ENCODE data around the gene KIF26A.

Gene KIF26A

DNA sequence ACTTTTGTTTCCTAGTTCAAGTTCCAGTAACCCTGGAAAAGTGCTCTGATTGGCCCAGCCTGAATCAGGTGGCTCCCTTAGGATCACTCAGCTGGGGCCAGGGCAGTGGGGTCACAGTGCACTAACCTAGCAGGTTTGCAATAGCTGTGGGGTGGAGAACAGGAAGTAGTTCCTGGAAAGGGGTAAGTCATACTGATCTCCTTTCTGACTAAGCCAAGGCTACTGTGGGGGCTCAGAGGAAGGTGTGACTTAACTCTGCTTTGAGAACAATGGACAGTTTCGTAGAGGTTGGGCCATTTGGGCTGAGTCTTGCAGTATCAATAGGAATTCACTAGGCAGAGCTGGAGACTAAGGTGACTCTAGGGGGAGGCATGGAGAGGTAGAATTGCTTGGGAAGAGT is 89.4 kb downstream of the KIF26A start:
- TF ChIP-seq POLR2A (IDR thresholded peaks at IDR 0.05; ENCODE audit: low read length) (no peak), GATA1 (IDR thresholded peaks at IDR 0.05; ENCODE audit: low read depth, low read length) (no peak)
- no peak for DNase-seq

DNA sequence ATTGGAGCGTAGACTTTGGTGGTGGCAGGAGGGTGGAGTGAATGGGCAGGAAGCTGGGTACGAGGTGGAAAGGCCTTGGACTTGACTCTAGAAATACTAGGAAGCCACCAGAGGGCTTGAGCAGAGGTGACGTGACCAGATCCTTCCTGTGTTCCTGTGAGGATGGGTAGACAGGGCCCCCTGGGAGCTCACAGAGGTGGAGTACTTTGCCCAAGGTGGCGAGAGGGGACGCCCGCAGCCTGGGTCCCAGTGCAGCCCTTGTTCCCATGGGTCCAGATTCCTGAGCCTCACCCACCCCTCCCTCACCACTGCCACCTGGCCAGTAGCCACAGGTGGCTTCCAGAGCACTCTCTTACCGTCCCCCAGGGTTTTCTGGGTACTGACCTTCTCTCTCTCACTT is 89.8 kb downstream of the KIF26A start:
- DNase-seq, result no peak
- TF ChIP-seq POLR2A (IDR thresholded peaks at IDR 0.05; ENCODE audit: low read length) (no peak), GATA1 (IDR thresholded peaks at IDR 0.05; ENCODE audit: low read depth, low read length) (no peak)

DNA sequence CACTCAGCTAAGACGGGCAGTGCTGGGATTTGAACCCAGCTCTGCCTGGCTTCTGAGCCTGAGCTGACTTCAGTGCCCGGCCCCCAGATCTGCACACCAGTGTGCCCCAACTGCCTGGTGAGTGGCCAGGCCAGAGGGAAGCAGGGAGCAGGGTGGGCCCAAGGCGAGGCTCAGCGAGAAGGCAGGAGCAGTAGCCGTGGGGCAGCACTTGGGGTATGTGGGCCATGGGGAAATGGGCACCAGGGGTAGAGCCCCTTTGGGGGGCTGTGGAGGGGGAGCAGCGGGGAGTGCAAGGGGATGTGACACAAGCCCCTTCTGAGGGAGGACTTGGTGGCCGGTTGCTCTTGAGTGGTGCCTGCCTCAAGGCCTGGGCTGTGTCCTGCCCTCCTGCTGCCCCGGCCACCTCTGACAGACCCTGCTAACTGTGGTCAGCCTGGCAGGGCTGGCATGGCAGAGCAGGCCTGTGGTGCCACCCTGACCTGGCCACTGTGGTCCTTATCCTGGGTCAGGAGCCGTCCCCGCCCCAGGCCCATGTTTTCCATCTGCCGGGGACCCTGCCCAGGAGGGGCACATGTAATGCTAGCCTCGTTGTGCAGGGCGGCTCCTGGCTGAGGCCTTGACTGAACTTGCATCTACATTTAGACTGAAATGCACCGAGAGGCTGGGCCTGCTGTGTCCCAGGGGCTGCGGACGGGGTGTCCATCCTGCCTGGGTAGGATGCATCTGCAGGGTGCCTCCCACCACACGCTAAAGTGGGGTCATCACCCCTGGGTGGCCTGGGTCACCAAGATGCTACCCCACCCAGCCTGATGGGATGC is 90.5 kb downstream of the KIF26A start:
- no peak for DNase-seq
- TF ChIP-seq GATA1 (IDR thresholded peaks at IDR 0.05; ENCODE audit: low read depth, low read length) (no peak), POLR2A (IDR thresholded peaks at IDR 0.05; ENCODE audit: low read length) (no peak)

DNA sequence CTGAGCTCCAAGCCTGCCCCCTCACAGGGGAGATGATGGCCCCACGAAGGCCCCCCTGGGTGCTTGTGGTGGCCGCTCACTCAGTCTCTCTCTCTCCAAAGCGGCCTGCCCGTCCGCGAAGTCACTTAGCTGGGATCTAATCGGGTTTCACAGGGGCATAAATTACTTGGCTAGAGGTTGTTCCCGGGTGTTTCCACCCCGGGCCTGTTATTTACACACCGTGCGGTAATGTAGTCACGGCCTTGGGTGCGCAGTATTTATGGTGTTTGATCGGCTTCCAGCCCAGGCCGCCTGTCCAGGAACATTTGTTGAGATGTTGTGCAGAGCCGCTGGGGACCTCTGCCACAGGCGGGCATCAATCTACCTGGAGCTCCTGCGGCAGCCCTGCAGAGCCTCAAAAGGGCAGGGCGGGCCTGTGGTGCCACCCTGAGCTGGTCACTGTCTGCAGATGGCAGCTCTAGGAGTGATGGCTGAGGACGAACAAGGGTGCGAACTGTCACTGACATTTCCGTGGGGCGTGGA is 91.2 kb downstream of the KIF26A start:
- TF ChIP-seq POLR2A (IDR thresholded peaks at IDR 0.05; ENCODE audit: low read length) (no peak), GATA1 (IDR thresholded peaks at IDR 0.05; ENCODE audit: low read depth, low read length) (no peak)
- DNase-seq, result no peak

DNA sequence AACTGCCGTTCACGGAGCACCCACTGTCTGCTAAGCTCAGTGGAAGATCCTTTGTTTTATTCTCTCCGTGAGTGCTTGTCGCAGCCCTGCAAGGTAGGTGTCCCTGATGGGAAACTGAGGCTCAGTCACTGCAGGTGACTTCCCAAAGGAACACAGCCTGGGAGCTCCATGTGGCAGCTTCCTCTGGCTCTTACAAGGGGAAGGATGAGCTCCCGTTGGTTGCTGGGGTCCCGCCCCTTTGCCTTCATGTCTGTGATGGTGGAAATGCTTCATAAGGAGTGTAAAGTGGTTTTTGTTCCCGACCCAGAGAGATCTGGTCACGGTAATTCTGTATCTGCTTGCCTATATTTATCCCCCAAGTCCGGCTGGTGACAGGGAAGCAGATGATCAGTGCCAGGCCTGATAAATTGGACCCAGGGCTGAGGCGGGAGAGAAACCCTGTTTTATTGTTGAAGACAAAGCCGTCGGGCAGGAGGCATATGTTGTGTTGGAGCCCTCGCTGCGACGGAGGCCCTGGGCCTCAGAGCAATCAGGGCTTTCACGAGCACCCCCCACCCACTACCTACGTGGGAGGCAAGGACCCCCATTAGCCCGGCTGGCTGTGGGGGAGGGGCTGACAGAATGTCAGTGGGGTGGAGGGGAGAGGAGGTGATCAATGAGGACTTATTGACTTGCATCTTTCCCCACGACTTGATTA is 91.9 kb downstream of the KIF26A start:
- TF ChIP-seq GATA1 (IDR thresholded peaks at IDR 0.05; ENCODE audit: low read depth, low read length) (no peak), POLR2A (IDR thresholded peaks at IDR 0.05; ENCODE audit: low read length) (no peak)
- no peak for DNase-seq
